ENCODE data around the gene SLC1A2. TPM values are rescaled to one million over a fixed set of nuclear protein-coding genes. Genes with fewer than 3 reads are reported as not detected.

The SLC1A2 gene
- total RNA-seq, 2 experiments from 2014 or later: not detected

- Histone ChIP-seq H4K20me1 (ENCODE audit: insufficient read depth, low read length) (no peaks in the 10 kb centered on the region), H3K4me1 (ENCODE audit: insufficient read depth, low read length, poor library complexity, severe bottlenecking) (peaks cover 13% of the 10 kb centered on the region), H3K4me2 (ENCODE audit: low read length) (no peak overlapping the region), H3K4me3 (ENCODE audit: low read depth, low read length, poor library complexity, severe bottlenecking) (no peak overlapping the region), H3K9me2 (ENCODE audit: insufficient read depth, low read length) (no peaks in the 10 kb centered on the region), H3K27ac (ENCODE audit: low read depth, low read length, poor library complexity, severe bottlenecking) (no peak overlapping the region), H3K9me3 (ENCODE audit: low read length) (no peaks in the 10 kb centered on the region), H3K36me3 (ENCODE audit: insufficient read depth, low read length) (no peaks in the 10 kb centered on the region), H2AFZ (ENCODE audit: low read length) (no peak overlapping the region), H3K79me2 (ENCODE audit: insufficient read depth, low read depth, low read length) (no peaks in the 10 kb centered on the region)
- TF ChIP-seq CTCF (conservative IDR thresholded peaks at IDR 0.05; ENCODE audit: low read length): no peak
- TF ChIP-seq EZH2phosphoT487 (IDR thresholded peaks at IDR 0.05; ENCODE audit: borderline replicate concordance, low read depth, low read length): no peak
- intact Hi-C loops (cut with micrococcal nuclease; ENCODE audit: unreplicated experiment): no loop called here
- BruUV-seq (replicated peaks): no TSS peak
- DNase-seq (ENCODE audit: low spot score): no peak
- ChIA-PET POLR2A (interaction anchor here (0.7 to 0.8 kb wide), 2 partner anchors 164 to 461 kb away, joined by 3 to 4 read pairs; no protein-coding TSS in a partner anchor), CTCF (ENCODE audit: unreplicated experiment) (no interaction called here)
Observed at GRCh38 chr11:35387111-35387982, 32.0 kb downstream of the SLC1A2 start.

GRCh38 chr11:35383953-35384352, 35.4 kb downstream of the SLC1A2 start:
- Histone ChIP-seq H3K9me2 (ENCODE audit: insufficient read depth, low read length) (no peaks in the 10 kb centered on the region), H3K4me1 (ENCODE audit: insufficient read depth, low read length, poor library complexity, severe bottlenecking) (no peaks in the 10 kb centered on the region), H4K20me1 (ENCODE audit: insufficient read depth, low read length) (no peaks in the 10 kb centered on the region), H3K27ac (ENCODE audit: low read depth, low read length, poor library complexity, severe bottlenecking) (no peak overlapping the region), H3K4me2 (ENCODE audit: low read length) (no peak overlapping the region), H3K79me2 (ENCODE audit: insufficient read depth, low read depth, low read length) (no peaks in the 10 kb centered on the region), H3K4me3 (ENCODE audit: low read depth, low read length, poor library complexity, severe bottlenecking) (no peak overlapping the region), H3K9me3 (ENCODE audit: low read length) (no peaks in the 10 kb centered on the region), H2AFZ (ENCODE audit: low read length) (no peak overlapping the region), H3K36me3 (ENCODE audit: insufficient read depth, low read length) (no peaks in the 10 kb centered on the region)
- intact Hi-C loops (cut with micrococcal nuclease; ENCODE audit: unreplicated experiment): no loop called here
- ChIA-PET POLR2A (interaction anchor here (0.7 kb wide), 1 partner anchor 392 kb away, joined by 3 read pairs; no protein-coding TSS in a partner anchor), CTCF (ENCODE audit: unreplicated experiment) (no interaction called here)
- no TSS peak for BruUV-seq (replicated peaks)
- no peak for DNase-seq (ENCODE audit: low spot score)
- TF ChIP-seq EZH2phosphoT487 (IDR thresholded peaks at IDR 0.05; ENCODE audit: borderline replicate concordance, low read depth, low read length) (no peak), CTCF (conservative IDR thresholded peaks at IDR 0.05; ENCODE audit: low read length) (no peak)
